Activated CD8-positive, alpha-beta memory T cell treated with anti-CD3 and anti-CD28 coated beads, Interleukin-2, amount 10 ng/mL, durations not matched to agents 7 days and 5 days (primary cell): ENCODE measurements around the gene TMEM266. TPM values are rescaled to one million over a fixed set of nuclear protein-coding genes. Genes with fewer than 3 reads are reported as not detected.

ENCODE experiments used
- ATAC-seq: fragments of 150-1000 bp; cut with Tn5 transposase; one replicate; pipeline ENCODE4 v1.10.0; 2021; ENCODE audit warnings: moderate library complexity
- CTCF ChIA-PET: fragments of 350-600 bp; sonication (Branson Sonifier 250); formaldehyde crosslinking; loops from one replicate; lab custom pipeline; 2021; ENCODE audit warnings: antibody characterized with exemption; lab: Charles Lee
- DNase-seq: peaks from one replicate; pipeline ENCODE4 v3.0.0-alpha.2; 2020
- H3K27ac Mint-ChIP-seq: one replicate; pipeline ENCODE4 v1.8.0; 2021; ENCODE audit warnings: mild to moderate bottlenecking, mixed read lengths
- H3K27me3 Mint-ChIP-seq: one replicate; pipeline ENCODE4 v1.8.0; 2021; ENCODE audit warnings: mixed read lengths
- H3K36me3 Mint-ChIP-seq: one replicate; pipeline ENCODE4 v1.8.0; 2021; ENCODE audit warnings: mild to moderate bottlenecking, mixed read lengths
- H3K4me1 Mint-ChIP-seq: one replicate; pipeline ENCODE4 v1.8.0; 2021; ENCODE audit warnings: mixed read lengths
- H3K4me3 Mint-ChIP-seq: one replicate; pipeline ENCODE4 v1.8.0; 2021; ENCODE audit warnings: mild to moderate bottlenecking, moderate library complexity, mixed read lengths
- H3K9me3 Mint-ChIP-seq: one replicate; pipeline ENCODE4 v1.8.0; 2022; ENCODE audit warnings: low read depth, mixed read lengths
- total RNA-seq, 2 experiments: library from RNA; stranded (reverse); gene quantifications; one replicate each; pipeline ENCODE4 v1.2.3, GENCODE V29; 2021

TMEM266 gene
- total RNA-seq, 2 experiments from 2014 or later: not detected

DNA sequence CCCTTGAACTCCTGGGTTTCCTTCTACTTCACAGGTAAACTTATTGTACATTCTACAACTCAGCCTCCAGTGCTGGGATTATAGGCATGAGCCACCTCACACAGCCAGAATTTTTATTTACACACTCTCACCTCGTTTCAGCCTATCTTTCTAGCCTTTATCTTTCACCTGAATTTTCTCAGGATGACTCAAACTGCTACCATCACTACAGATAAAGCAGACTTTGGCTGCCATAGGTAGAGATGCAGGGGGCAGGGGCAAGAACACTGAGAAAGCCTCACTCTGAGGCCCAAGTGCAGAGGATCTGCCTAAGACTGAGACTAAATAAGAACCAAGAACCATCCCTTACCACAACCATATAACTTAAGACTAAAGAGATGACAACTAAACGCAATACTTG lies 192.5 kb downstream of the TMEM266 start:
- H3K4me3 Mint-ChIP-seq: no peak overlapping the region
- no peaks in the 10 kb centered on the region for H3K9me3 Mint-ChIP-seq
- H3K36me3 Mint-ChIP-seq: peaks cover 8% of the 10 kb centered on the region
- peaks cover 4% of the 10 kb centered on the region for H3K4me1 Mint-ChIP-seq
- CTCF ChIA-PET: no interaction called here
- H3K27me3 Mint-ChIP-seq: no peaks in the 10 kb centered on the region
- H3K27ac Mint-ChIP-seq: no peak overlapping the region
- DNase-seq: no peak
- no peak for ATAC-seq

DNA sequence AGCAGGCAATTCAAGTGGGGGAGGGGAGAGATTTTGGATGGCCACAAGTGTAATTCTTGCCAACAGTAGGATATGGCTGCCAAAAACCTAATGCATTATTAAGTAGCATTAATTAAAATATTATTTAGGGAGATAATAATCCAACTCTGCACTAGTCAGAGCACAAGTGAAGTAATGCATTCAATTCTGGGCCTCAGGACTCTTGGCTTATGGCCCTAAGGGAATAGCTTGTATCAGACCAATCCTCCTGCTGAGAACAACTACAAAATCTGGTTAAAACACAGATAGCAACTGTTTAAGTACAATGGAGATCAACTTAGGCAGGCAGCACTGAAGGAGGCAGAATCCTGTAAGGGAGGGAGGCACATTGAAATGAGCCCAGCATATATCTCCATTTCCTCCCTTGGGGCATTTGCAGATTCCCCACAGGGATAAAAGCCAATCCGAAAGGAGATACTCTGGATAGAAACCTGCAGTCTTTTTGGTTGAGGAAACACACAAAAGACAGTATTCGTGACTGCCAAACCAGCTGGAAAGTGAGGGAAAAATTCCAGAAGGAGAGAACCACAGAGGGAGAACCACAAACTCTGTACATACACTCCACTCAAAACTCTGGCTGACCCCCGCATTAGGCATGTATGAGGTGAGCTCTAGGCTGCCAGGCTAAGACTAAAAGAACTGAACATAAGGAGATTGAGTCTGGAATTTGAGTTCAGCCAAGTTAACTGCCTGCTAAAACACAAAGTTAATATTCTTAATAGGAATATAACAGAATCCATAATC lies 194.1 kb downstream of the TMEM266 start:
- ATAC-seq (no peak), DNase-seq (no peak)
- CTCF ChIA-PET: interaction anchor here (1.0 kb wide), 1 partner anchor 28 kb away, joined by 3 read pairs; no protein-coding TSS in a partner anchor
- peaks cover 13% of the 10 kb centered on the region for H3K36me3 Mint-ChIP-seq
- no peaks in the 10 kb centered on the region for H3K9me3 Mint-ChIP-seq
- no peak overlapping the region for H3K4me3 Mint-ChIP-seq
- H3K4me1 Mint-ChIP-seq: peaks cover 4% of the 10 kb centered on the region
- no peaks in the 10 kb centered on the region for H3K27me3 Mint-ChIP-seq
- no peak overlapping the region for H3K27ac Mint-ChIP-seq

Other genes with a start within 250 kb of the TMEM266 start
- 10 to 100 TPM; 25.5 to 36.3 TPM for gene UBE2Q2, start 216.5 kb upstream of the TMEM266 start, total RNA-seq
- gene FBXO22, start 156.1 kb upstream of the TMEM266 start, total RNA-seq: 10 to 100 TPM; 43.2 to 46.8 TPM
- gene NRG4, start 47.6 kb upstream of the TMEM266 start, total RNA-seq: not detected